Panc1 (cell line): ENCODE data around the gene BATF3. TPM values are rescaled to one million over a fixed set of nuclear protein-coding genes. Genes with fewer than 3 reads are reported as not detected.

ENCODE experiments used
- ATAC-seq: fragments of 200-7000 bp; cut with Tn5 transposase; 2 replicates; pipeline ENCODE4 v1.9.1; 2020; ENCODE audit warnings: mild to moderate bottlenecking, moderate library complexity
- BruUV-seq: library from RNA; stranded (reverse); fragments of 400-500 nt; replicated peaks from 2 replicates; lab custom pipeline; 2021; lab: Mats Ljungman, UMichigan
- CTCF ChIA-PET: fragments of 300-600 bp; sonication (Branson Sonifier 250); formaldehyde crosslinking; loops from one replicate; lab custom pipeline; 2022; ENCODE audit warnings: antibody characterized with exemption; lab: Charles Lee
- POLR2A ChIA-PET: fragments of 300-600 bp; sonication (Branson Sonifier 250); formaldehyde crosslinking; loops from one replicate; lab custom pipeline; 2022; ENCODE audit warnings: antibody characterized with exemption; lab: Charles Lee
- DNase-seq: peaks from one replicate; pipeline ENCODE4 v3.0.0-alpha.2; 2010; ENCODE audit warnings: low read depth, low spot score
- H3K27ac ChIP-seq: 2 replicates; pipeline ENCODE4 v1.5.1; 2011; ENCODE audit warnings: mild to moderate bottlenecking, low read length, inconsistent platforms
- H3K27me3 ChIP-seq: fragments of 200-500 bp; sonication (Bioruptor generic); 2 replicates; pipeline ENCODE4 v1.6.0; 2014; ENCODE audit warnings: low read length, inconsistent platforms; ENCODE audit not compliant: control insufficient read depth, insufficient read depth
- H3K36me3 ChIP-seq: fragments of 200-500 bp; sonication (Bioruptor generic); 2 replicates; pipeline ENCODE4 v1.5.1; 2014; ENCODE audit warnings: inconsistent platforms, mild to moderate bottlenecking, low read length, moderate library complexity; ENCODE audit not compliant: control insufficient read depth, insufficient read depth
- H3K4me1 ChIP-seq: 2 replicates; pipeline ENCODE4 v1.5.1; 2011; ENCODE audit warnings: inconsistent platforms, mild to moderate bottlenecking, low read length, moderate library complexity; ENCODE audit not compliant: control insufficient read depth, insufficient read depth
- H3K4me3 ChIP-seq, 2 experiments: 2 replicates each; pipeline ENCODE4 v1.5.1; 2011 to 2012; ENCODE audit warnings: low read depth in 2 of 2, low read length in 2 of 2, mild to moderate bottlenecking in 2 of 2, inconsistent platforms in 1 of 2, moderate library complexity in 1 of 2
- H3K9me3 ChIP-seq: fragments of 200-500 bp; sonication (Bioruptor generic); 2 replicates; pipeline ENCODE4 v1.5.1; 2014; ENCODE audit warnings: low read depth, mild to moderate bottlenecking, inconsistent platforms, low read length, moderate library complexity; ENCODE audit not compliant: control insufficient read depth, insufficient read depth
- CTCF ChIP-seq: fragments of 450-650 bp; IDR thresholded peaks from 2 replicates; pipeline ENCODE4 v1.5.1; 2017; ENCODE audit warnings: mild to moderate bottlenecking
- POLR2AphosphoS5 ChIP-seq: IDR thresholded peaks from 2 replicates; pipeline ENCODE4 v1.6.1; 2012; ENCODE audit warnings: mild to moderate bottlenecking, low read depth, low read length, moderate library complexity
- REST ChIP-seq, 2 experiments: IDR thresholded peaks; 2 replicates each; pipeline ENCODE4 v1.6.1; 2011 to 2012; ENCODE audit warnings: low read depth in 2 of 2, control low read depth in 1 of 2, low read length in 1 of 2, mild to moderate bottlenecking in 1 of 2, moderate library complexity in 1 of 2; ENCODE audit not compliant: insufficient read depth in 1 of 2
- SIN3A ChIP-seq: IDR thresholded peaks from 2 replicates; pipeline ENCODE4 v1.6.1; 2012; ENCODE audit warnings: low read depth, mild to moderate bottlenecking, low read length, moderate library complexity, borderline replicate concordance; ENCODE audit not compliant: insufficient read depth
- TCF7L2 ChIP-seq: IDR thresholded peaks from 2 replicates; pipeline ENCODE4 v1.6.1; 2011; ENCODE audit warnings: mild to moderate bottlenecking, low read depth, low read length, inconsistent platforms
- in situ Hi-C: cut with HindIII; loops from 2 replicates; pipeline ENCODE4 v1.10.0; 2016; ENCODE audit warnings: low sequenced_read_pairs, low pct_unique_long_range_greater_than_20kb
- intact Hi-C: fragments of 100-400 bp; cut with micrococcal nuclease; formaldehyde crosslinking; loops from one replicate; pipeline ENCODE4 v1.10.0; 2022; ENCODE audit not compliant: unreplicated experiment
- total RNA-seq: library from RNA; stranded (reverse); gene quantifications from one replicate; pipeline ENCODE4 v1.2.1, GENCODE V29; 2021; ENCODE audit not compliant: unreplicated experiment

The BATF3 gene
- total RNA-seq, 1 experiment from 2014 or later, result 2.4 TPM

GRCh38 chr1:212646588-212646987, 53.1 kb downstream of the BATF3 start:
- in situ Hi-C loops, result no loop called here
- Histone ChIP-seq H3K4me1 (no peaks in the 10 kb centered on the region), H3K27ac (no peak overlapping the region), H3K27me3 (no peaks in the 10 kb centered on the region), H3K4me3 (no peak overlapping the region), H3K36me3 (no peaks in the 10 kb centered on the region), H3K9me3 (no peaks in the 10 kb centered on the region)
- no peak for DNase-seq
- intact Hi-C loops, result no loop called here
- ChIA-PET CTCF (no interaction called here), POLR2A (no interaction called here)
- no TSS peak for BruUV-seq
- no peak for ATAC-seq
- TF ChIP-seq POLR2AphosphoS5, result no peak
- no peak for TF ChIP-seq CTCF
- no peak for TF ChIP-seq SIN3A
- no peak for TF ChIP-seq TCF7L2
- TF ChIP-seq REST (IDR thresholded peaks at IDR 0.05; ENCODE audit: insufficient read depth in 1 of 2, low read depth in 2 of 2, low read length in 1 of 2), result no peak

GRCh38 chr1:212645546-212646543, 53.8 kb downstream of the BATF3 start:
- H3K36me3 ChIP-seq, result no peaks in the 10 kb centered on the region
- ChIA-PET CTCF (no interaction called here), POLR2A (no interaction called here)
- no peak for DNase-seq
- H3K4me3 ChIP-seq, result no peak overlapping the region
- H3K4me1 ChIP-seq, result no peaks in the 10 kb centered on the region
- intact Hi-C loops, result no loop called here
- in situ Hi-C loops, result no loop called here
- ATAC-seq, result no peak
- TF ChIP-seq REST (IDR thresholded peaks at IDR 0.05; ENCODE audit: insufficient read depth in 1 of 2, low read depth in 2 of 2, low read length in 1 of 2) (no peak), SIN3A (no peak), TCF7L2 (no peak), POLR2AphosphoS5 (no peak), CTCF (no peak)
- 0 out of 2 replicates have a peak, but pooled peaks cover under 1% of the 10 kb centered on the region for H3K27me3 ChIP-seq
- H3K27ac ChIP-seq, result no peak overlapping the region
- H3K9me3 ChIP-seq, result no peaks in the 10 kb centered on the region
- BruUV-seq, result no TSS peak
